ENCODE measurements around the gene TH. TPM values are rescaled to one million over a fixed set of nuclear protein-coding genes. Genes with fewer than 3 reads are reported as not detected.

Gene TH
- total RNA-seq, 1 experiment from 2014 or later, result not detected

- no peak for DNase-seq (ENCODE audit: low read depth)
Observed at GRCh38 chr11:2208691-2209369, 37.2 kb upstream of the TH start.

DNA sequence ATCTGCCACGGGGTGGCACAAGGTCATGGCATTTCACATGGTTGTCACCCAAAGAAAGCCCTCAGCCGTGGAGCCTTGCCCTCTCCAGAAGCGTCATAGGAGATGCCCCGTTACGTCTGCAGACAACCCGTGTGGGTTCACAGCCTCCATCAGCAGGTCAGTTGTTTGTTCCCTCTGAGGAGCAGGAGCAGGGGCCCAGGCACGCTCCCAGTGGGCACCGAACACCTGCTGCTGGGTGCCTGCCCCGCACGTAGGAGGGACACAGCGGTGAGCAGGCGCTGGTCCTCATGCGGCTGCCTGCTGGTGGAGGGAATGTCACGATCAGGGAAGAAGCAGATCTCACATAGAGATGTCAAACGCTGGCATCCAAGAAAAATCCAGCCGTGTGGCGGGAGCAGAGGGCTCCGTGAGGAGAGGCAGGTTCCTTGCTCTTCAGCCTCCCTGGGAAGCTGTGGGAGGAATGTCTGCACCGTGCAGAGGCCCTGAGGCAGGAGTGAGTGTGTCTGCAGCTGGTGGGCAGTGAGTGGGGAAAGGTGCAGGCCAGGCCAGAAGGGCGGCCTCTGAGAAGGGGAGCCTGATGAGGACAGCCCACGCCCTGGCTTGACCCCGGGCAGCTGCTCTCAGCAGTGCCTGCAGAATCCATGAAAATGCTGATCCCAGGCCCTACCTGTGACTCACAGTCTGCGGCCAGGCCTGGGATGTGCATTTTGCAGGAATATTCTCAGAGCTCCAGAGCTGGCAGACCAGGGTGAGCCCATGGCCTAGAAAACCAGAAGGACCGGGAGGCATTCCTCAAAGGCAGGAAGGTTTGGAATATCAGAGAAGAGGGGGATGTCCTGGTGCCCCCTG lies 36.4 kb upstream of the TH start:
- DNase-seq (ENCODE audit: low read depth), result no peak

DNA sequence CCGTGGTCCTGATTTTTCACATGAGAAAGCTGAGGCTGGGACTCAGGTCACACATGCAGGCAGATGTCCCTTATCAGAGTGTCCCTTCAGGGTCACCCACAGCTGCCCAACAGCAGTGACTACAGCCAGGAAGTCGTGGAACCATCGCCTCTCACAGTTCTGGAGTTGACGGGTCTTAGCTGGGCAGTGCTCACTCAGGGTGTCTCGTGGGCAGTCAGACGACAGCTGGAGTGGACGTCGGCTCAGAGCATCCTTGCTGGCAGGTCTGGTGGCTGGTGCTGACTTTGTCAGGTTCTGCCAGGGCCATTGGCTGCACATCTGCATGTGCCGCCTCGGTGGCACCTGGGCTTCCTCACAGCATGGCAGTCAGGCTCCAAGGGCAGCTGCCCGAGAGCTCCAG lies 35.6 kb upstream of the TH start:
- DNase-seq (ENCODE audit: low read depth), result no peak

DNA sequence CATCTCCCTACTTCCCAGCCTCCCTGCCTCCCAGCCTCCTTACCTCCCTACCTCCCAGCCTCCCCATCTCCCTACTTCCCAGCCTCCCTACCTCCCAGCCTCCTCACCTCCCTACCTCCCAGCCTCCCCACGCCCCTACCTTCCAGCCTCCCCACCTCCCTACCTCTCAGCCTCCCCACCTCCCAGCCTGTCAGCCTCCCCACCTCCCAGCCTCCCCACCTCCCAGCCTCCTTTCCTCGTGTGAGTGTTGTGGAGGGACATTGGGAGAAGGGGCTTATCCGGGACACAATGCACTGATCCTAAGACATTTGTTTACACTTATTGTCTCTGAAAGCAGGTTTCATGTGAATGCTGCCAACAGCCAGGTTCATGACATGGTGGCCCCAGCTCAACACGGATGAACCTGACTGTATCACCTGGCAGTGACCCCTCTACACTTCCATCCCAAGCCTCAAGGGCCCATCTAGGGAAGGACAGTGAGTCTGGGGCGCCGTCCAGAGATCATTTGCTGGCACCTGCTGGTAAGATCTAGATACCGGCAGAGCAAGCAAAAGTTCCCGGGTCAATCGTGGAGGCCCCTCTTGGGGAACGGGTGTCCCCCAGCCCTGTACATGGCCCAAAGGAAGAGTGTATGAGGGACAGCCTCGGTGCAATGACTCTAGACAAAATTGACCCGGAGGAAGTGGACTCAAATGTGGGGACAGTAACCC lies 34.5 kb upstream of the TH start:
- DNase-seq (ENCODE audit: low read depth), result no peak

DNA sequence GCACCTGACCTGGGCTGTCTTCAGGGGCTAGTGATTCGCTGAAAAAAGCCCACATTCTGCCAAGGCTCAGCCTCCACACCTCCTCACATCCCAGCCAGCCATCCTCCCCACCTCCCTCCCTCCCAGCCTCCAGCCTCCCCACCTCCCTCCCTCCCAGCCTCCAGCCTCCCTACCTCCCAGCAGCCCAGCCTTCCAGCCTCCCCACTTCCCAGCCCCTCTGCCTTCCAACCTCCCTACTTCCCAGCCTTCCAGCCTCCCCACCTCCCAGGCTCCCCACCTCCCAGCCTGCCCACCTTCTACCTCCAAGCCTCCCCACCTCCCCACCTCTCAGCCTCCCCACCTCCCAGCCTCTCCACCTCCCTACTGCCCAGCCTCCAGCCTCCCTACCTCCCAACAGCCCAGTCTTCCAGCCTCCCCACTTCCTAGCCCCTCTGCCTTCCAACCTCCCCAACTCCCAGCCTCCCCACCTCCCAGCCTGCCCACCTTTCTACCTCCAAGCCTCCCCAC lies 33.7 kb upstream of the TH start:
- no peak for DNase-seq (ENCODE audit: low read depth)

- no peak for DNase-seq (ENCODE audit: low read depth)
Observed at GRCh38 chr11:2204361-2205213, 33.0 kb upstream of the TH start.

- DNase-seq (ENCODE audit: low read depth), result no peak
Observed at GRCh38 chr11:2203440-2204259, 32.0 kb upstream of the TH start.

GRCh38 chr11:2202900-2203439 lies 31.4 kb upstream of the TH start:
- DNase-seq (ENCODE audit: low read depth), result no peak

DNA sequence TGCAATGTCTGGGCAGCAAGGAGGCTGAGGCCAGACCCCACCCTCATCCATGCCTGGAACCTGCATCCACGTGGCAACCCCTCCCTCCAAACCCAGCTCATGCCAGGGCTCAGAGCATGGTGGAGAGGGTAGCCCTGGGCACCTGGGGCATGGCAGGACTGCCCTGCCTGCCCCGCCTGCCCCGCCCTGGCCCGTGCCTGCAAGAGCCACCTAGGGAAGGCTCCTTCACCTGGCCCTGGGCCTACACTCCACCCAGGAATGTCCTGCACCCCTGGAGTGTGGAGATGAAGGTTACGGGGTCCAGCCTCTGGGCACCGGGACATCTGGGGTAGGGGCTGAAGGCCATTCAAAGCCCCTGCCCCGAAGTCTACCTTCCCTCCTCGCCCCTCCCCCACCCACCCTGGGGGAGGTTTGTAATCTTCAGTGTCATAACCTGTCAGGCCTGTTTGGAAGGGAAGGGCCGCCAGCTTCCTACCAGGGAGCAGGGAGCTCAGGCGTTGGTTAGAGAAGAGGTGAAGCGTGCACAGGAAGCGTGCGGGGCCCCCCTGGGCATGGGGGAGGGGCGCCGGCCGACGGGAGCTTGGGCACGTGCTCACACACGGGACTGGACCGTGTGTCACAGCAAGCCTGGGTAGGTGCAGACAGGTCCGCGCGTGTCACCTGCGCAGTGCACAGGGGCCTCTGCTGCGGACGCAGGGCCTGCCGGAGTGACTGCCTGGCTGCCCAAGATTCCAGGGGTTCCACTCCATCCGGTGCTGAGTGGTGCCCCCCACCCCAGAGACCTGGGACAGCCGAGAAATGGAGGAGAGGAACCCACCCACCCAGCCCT lies 30.7 kb upstream of the TH start:
- no peak for DNase-seq (ENCODE audit: low read depth)

DNA sequence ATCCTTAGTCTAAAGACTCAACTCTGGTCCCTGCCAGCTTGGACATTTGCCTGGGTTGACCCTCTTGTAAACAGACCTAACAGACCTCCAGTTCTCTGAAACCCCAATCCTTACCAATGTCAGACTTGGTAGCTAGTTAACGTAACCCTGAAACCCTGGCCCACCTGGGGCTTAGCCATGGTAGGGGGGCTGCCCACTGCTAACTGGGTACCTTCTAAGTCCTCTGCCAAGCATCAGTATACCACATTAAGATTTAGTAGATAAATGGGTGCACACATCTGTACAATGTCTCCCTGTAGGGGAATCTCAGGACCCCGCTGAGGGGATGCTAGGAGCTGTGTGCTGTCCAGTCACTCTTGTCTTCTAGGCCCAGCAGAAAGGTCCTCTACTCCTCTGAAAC lies 29.9 kb upstream of the TH start:
- no peak for DNase-seq (ENCODE audit: low read depth)

DNA sequence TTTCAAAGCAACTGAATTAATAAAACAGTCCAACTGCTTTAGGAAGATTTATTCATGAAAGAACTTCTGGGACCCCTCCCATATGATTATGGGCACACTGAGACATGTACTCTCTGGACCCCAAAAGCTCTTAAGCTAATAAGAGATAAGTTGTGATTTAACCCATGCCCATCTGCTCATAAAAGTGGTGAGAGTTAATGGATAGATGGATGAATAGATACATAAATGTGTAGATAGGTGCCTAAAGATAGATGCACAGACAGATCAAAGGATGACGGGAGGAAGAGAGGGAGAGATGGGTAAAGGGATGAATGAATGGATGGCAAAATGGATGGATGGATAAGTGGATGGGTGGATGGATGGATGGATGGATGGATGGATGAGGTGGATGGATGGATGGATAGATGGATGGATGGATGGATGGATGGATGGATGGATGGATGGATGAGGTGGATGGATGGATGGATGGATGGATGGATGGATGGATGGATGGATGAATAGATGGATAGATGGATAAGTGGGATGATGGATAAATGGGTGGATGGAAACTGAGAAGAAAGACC lies 29.4 kb upstream of the TH start:
- DNase-seq (ENCODE audit: low read depth), result no peak

- no peak for DNase-seq (ENCODE audit: low read depth)
Observed at GRCh38 chr11:2200536-2200935, 28.9 kb upstream of the TH start.

DNA sequence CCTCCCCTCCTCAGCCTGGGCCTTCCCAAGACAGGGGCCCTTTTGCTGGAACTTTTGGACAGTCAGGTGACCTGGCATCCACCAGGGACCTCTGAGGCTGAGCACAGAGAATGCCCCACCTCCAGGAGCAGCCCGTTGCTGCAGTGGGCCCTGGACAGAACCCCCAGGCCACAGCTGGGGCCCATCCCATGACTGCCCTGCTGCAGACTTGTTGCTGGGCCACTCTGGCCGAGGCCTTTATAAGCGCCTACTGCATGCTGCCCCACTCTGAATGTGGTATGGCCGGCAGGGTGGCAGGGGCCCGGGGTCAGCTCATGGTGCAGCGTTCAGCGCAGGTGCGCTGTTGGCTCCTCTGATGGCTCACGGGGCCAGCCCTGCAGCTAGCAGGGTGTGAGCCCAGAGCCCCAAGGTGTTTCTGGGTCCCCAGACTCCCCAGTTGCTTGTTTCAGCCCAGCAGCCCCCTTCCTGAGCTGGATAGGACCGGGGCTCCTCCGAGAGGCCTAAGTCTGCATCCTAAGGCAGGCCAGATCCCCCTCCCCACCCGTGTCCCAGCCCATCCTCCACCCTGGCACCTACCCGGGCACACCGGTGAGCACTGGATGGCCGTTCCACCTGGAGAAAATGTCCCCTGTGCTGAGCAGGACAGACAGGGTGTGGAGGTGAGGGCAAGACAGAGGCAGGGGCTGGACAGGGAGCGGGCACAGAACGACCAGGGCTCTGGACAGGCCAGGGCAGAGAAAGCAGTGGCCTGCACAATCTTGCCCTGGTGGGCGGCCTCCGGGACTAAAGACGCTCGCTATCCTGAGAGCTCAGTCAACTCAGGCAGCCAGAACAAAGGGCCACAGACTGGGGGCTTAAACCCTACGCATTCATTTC lies 28.1 kb upstream of the TH start:
- no peak for DNase-seq (ENCODE audit: low read depth)

DNA sequence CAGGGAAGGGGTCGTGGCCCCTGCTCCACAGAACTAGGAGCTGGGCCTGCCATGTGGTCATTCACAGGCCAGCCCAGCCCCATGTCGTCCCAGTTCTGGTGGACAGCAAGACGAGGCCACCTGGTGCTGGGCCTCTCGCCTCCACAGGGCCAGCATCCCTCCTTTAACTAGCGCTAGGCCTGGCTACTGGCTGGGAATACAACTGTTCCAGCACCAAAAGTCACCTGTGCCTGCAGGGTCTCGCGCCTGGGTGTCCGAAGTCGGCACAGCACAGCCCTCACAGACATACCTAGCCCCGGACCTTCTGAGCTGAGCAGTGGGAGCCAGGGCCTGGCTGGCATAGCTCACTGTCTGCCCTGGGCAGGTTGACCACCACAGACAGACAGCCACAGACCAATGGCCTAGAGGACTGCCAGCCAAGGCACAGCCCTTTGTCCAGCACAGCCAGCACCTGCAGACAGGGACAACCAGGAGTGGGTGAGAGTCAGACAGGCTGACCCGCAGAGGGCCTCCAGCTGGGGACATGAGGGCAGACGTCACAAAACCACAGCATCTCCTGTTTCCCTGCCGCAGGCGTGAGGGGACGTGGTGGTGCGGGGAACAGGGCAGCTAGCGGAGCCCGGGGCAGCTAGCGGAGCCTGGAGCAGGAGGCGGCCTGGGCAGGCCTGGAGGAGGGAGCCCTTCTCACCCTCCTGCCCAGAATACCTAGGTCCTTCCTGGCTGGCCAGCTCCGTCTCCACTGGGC lies 27.2 kb upstream of the TH start:
- DNase-seq (ENCODE audit: low read depth), result no peak

DNA sequence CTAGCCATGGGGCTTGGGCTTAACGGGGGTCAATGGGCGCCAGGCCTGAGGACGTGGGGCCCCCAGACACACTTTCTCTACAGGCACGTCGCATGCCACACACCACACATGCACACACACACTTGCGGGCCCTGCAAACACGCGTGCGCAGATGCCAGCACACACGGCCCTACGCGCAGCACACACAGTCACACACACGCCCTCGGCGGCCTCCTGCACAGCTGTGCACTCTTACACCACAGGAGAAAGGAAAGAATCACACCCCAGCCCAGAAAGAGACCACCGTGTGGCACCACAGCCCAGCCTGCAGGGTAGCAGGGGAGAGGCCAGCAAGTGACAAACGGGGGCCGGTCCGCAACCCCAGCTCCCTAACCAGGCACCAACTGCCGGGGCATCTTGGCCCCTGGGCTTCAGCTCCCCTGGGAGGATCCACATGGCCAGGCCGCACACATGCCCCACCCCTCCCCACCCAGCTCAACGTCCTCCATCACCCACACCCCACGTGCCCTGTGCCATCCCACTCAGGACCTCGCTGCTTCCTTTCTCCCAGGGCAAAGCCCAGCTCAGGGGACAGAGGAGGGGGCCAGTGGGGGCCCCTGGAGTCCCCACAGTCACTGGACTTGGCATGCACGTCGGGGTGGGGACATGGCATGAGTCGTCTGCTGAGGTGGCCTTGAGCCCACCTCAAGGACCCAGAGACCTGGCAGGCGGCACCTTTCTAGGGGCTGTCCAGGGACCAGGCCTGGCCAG lies 26.3 kb upstream of the TH start:
- no peak for DNase-seq (ENCODE audit: low read depth)

- peak; percentile 29 for DNase-seq (ENCODE audit: low read depth)
Observed at GRCh38 chr11:2196970-2197770, 25.6 kb upstream of the TH start.
